GM19438 (cell line): ENCODE measurements around the gene CCDC83.
"Not testable (repeated sequence)": the region's sequence is repeated elsewhere in the genome, so short reads cannot be mapped to it uniquely, and the experiment has no call there.

Source experiments
- ATAC-seq: cut with Tn5 transposase; IDR thresholded peaks from one replicate; pipeline ENCODE4 v1.9.1; 2021; ENCODE audit warnings: low read depth; ENCODE audit not compliant: unreplicated experiment

CCDC83 gene

GRCh38 chr11:85935751-85936150 is 80.6 kb downstream of the CCDC83 start:
- no peak for ATAC-seq

- no peak for ATAC-seq
Measured at GRCh38 chr11:85937835-85938234, 82.7 kb downstream of the CCDC83 start.

GRCh38 chr11:85939099-85940015 is 84.2 kb downstream of the CCDC83 start:
- no peak for ATAC-seq

- no peak for ATAC-seq
Measured at GRCh38 chr11:85941380-85941973, 86.3 kb downstream of the CCDC83 start.

GRCh38 chr11:85945296-85945695 is 90.1 kb downstream of the CCDC83 start:
- no peak for ATAC-seq

GRCh38 chr11:85945788-85946187 is 90.6 kb downstream of the CCDC83 start:
- no peak for ATAC-seq

GRCh38 chr11:85946221-85946620 is 91.0 kb downstream of the CCDC83 start:
- no peak for ATAC-seq

- ATAC-seq, result no peak
Measured at GRCh38 chr11:85947431-85948272, 92.5 kb downstream of the CCDC83 start.

- no peak for ATAC-seq
Measured at GRCh38 chr11:85948884-85949283, 93.7 kb downstream of the CCDC83 start.

GRCh38 chr11:85949798-85950197 is 94.6 kb downstream of the CCDC83 start:
- ATAC-seq, result no peak

- no peak for ATAC-seq
Measured at GRCh38 chr11:85950317-85951048, 95.3 kb downstream of the CCDC83 start.

GRCh38 chr11:85951049-85951405 is 95.8 kb downstream of the CCDC83 start:
- ATAC-seq, result no peak

GRCh38 chr11:85951428-85952107 is 96.4 kb downstream of the CCDC83 start:
- no peak for ATAC-seq

- not testable (repeated sequence) for ATAC-seq
Measured at GRCh38 chr11:85952108-85952485, 96.9 kb downstream of the CCDC83 start.

- ATAC-seq, result no peak
Measured at GRCh38 chr11:85953491-85954143, 98.4 kb downstream of the CCDC83 start.

GRCh38 chr11:85955531-85955930 is 100.3 kb downstream of the CCDC83 start:
- ATAC-seq, result no peak

GRCh38 chr11:85960678-85961077 is 105.5 kb downstream of the CCDC83 start:
- ATAC-seq, result no peak

GRCh38 chr11:85961130-85961529 is 105.9 kb downstream of the CCDC83 start:
- no peak for ATAC-seq

GRCh38 chr11:85961930-85962363 is 106.8 kb downstream of the CCDC83 start:
- ATAC-seq, result no peak
